ENCODE measurements around the gene STARD3NL.

DNA sequence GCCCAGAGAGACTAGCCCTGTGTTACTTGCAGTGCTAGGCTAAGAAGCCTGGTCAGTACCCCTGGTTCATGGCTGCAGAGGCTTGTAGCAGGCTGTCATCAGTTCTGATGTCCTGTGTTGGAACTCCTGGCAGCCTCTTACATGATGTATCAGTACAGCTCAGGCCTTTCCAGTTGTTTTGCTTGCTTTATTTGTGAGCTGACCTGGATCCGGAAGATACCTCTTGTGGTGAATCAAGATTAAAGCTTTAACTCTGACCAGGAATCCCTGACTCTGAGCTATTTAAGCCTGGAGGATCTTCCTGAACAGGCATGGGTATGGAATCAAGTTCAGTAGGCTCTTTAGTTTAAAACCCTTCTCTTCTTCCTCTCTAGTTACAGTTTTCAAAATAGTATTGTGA, 4.4 kb downstream of the STARD3NL start:
- TF ChIP-seq ZNF792 (tag by site-specific recombination; IDR thresholded peaks at IDR 0.05) (no peak), ZNF184 (tag by site-specific recombination; IDR thresholded peaks at IDR 0.05) (no peak)

Data from HEK293 (cell line).